Esophagus muscularis mucosa (tissue), 4 donors: ENCODE data around the gene YY1. TPM values are rescaled to one million over a fixed set of nuclear protein-coding genes. Genes with fewer than 3 reads are reported as not detected.
"Not testable (repeated sequence)": the region's sequence is repeated elsewhere in the genome, so short reads cannot be mapped to it uniquely, and the experiment has no call there.

ENCODE experiments used
- DNase-seq: peaks from one replicate; pipeline ENCODE4 v3.0.0-alpha.2; 2017; ENCODE audit errors: extremely low spot score
- H3K27ac ChIP-seq, 4 donors: fragments of 200-600 bp; sonication (generic); replicated peaks in 1 of 4; 1 replicate in 3 of 4; 2 replicates in 1 of 4; pipeline ENCODE4 v1.5.1; 2016 to 2019; ENCODE audit warnings: mild to moderate bottlenecking in 1 of 4
- H3K27me3 ChIP-seq, 4 donors: fragments of 200-600 bp; sonication (generic); one replicate each; pipeline versions ENCODE4 v1.5.1 to v1.6.0; 2016 to 2019
- H3K36me3 ChIP-seq, 4 donors: fragments of 200-600 bp; sonication (generic); one replicate each; pipeline ENCODE4 v1.5.1; 2016 to 2019
- H3K4me1 ChIP-seq, 4 donors: fragments of 200-600 bp; sonication (generic); one replicate each; pipeline ENCODE4 v1.5.1; 2016 to 2019
- H3K4me3 ChIP-seq, 4 donors: fragments of 200-600 bp; sonication (generic); 1 replicate in 2 of 4; 2 replicates in 2 of 4; pipeline ENCODE4 v1.5.1; 2016 to 2019; ENCODE audit warnings: mild to moderate bottlenecking in 4 of 4, moderate library complexity in 1 of 4
- H3K9me3 ChIP-seq, 4 donors: fragments of 200-600 bp; sonication (generic); 1 replicate in 3 of 4; 2 replicates in 1 of 4; pipeline ENCODE4 v1.5.1; 2016 to 2019
- EP300 ChIP-seq: sonication (generic); formaldehyde crosslinking; IDR thresholded peaks from one replicate; pipeline ENCODE4 v1.6.1; 2017; ENCODE audit warnings: antibody characterized with exemption
- POLR2A ChIP-seq: fragments of 450-650 bp; IDR thresholded peaks from one replicate; pipeline ENCODE4 v1.6.1; 2017; ENCODE audit warnings: antibody characterized with exemption, moderate library complexity, mild to moderate bottlenecking, low read depth
- POLR2AphosphoS5 ChIP-seq, 2 donors: sonication (generic); formaldehyde crosslinking; IDR thresholded peaks; one replicate each; pipeline ENCODE4 v1.6.1; 2017; ENCODE audit warnings: antibody characterized with exemption in 2 of 2
- whole genome bisulfite sequencing: methylation state at CpG from one replicate; pipeline ENCODE4 v1.1.5; 2018; 5-methylcytosine and 5-hydroxymethylcytosine counted together
- intact Hi-C: fragments of 100-400 bp; cut with DNase I; formaldehyde crosslinking; loops from one replicate; pipeline ENCODE4 v1.15.1; 2023
- total RNA-seq, 4 donors: library from RNA; depleted of rRNA; stranded (reverse); fragments of >200 nt; gene quantifications; one replicate each; pipeline versions ENCODE4 v1.1.0 to v1.2.1, GENCODE V29; 2016
- TF ChIP-seq, protein P1 (sequence below), 3 experiments: fragments of 200-600 bp in 2 of 3; fragments of 450-650 bp in 1 of 3; sonication (generic) in 2 of 3; IDR thresholded peaks; one replicate each; pipeline ENCODE4 v1.5.1; 2017 to 2019; ENCODE audit warnings: antibody characterized with exemption in 3 of 3, mild to moderate bottlenecking in 2 of 3, moderate library complexity in 1 of 3

The YY1 gene
- total RNA-seq, 4 donors from 2014 or later = 54.8 to 83.4 (median 62.7) TPM

DNA sequence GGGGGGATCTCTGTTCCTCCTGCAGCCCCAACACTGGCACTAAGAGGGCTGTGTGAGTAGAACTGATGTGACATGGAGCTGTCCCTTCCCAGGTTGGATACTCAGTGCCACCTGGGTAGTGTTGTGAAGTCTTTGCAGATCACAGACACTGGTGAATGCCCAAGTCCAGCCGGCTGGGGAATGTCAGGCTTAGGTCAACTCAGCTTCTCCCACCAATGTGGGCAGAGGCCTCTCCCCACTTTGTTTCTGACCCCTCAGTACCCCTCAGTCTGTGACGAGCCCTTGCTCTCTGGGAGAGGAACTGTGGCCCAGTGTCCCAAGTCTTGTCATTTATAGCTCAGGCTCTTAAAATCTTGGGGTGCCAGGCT, 56.0 kb downstream of the YY1 start:
- Histone ChIP-seq H3K36me3 (peaks cover 13 to 44% (median 35%) of the 10 kb centered on the region in 4 donors), H3K4me3 (no peak overlapping the region), H3K9me3 (no peaks in the 10 kb centered on the region), H3K27me3 (no peaks in the 10 kb centered on the region), H3K4me1 (peaks cover 30 to 70% (median 57%) of the 10 kb centered on the region in 4 donors), H3K27ac (peak overlapping the region in 3 of 4 donors; percentile 8 to 41 (median 27))
- TF ChIP-seq, protein P1, sequence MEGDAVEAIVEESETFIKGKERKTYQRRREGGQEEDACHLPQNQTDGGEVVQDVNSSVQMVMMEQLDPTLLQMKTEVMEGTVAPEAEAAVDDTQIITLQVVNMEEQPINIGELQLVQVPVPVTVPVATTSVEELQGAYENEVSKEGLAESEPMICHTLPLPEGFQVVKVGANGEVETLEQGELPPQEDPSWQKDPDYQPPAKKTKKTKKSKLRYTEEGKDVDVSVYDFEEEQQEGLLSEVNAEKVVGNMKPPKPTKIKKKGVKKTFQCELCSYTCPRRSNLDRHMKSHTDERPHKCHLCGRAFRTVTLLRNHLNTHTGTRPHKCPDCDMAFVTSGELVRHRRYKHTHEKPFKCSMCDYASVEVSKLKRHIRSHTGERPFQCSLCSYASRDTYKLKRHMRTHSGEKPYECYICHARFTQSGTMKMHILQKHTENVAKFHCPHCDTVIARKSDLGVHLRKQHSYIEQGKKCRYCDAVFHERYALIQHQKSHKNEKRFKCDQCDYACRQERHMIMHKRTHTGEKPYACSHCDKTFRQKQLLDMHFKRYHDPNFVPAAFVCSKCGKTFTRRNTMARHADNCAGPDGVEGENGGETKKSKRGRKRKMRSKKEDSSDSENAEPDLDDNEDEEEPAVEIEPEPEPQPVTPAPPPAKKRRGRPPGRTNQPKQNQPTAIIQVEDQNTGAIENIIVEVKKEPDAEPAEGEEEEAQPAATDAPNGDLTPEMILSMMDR (IDR thresholded peaks at IDR 0.05) = no peak
- TF ChIP-seq POLR2AphosphoS5 (IDR thresholded peaks at IDR 0.05) (no peak), EP300 (no peak), POLR2A (no peak)
- no peak for DNase-seq
- WGBS = 100% methylated on average over 1 of the region's 2 CpGs
- intact Hi-C loops = no loop called here

DNA sequence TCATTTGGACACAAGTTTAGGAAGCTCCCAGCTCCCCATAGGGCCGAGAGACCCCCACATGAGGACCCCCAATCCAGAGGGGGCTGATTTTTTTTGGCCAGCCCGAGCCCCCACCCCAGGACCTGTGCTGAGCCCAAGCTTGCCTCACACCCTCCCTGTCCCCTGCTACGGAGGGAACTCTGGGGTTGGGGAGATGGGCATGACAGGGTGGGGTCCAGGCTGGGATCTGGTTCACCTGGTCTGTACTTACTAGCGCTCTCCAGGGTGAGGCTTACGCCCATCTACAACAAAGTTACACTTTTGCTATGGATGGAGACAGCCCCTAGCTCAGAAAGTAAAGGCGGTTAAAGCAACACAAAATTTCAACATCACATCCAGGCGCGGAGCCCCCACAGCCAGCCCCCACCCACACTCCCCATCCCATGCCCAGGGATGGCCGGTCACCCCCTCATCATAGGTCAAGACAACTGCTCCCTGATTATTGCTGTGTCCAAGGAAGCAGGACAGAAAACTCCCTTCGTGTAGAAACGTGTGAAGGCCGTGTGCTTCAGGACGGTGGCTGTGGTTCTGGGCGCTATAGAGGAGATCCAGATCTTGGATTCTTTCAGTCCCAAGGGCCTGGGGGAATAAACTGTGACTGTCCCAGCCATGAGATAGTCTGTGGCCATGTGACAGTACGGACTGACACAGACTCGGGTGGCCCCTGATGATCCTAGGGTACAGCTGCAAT, 56.6 kb downstream of the YY1 start:
- no peak overlapping the region for H3K4me3 ChIP-seq
- H3K27me3 ChIP-seq = no peaks in the 10 kb centered on the region
- DNase-seq = no peak
- intact Hi-C loops = no loop called here
- TF ChIP-seq, protein P1 (IDR thresholded peaks at IDR 0.05) = no peak
- TF ChIP-seq EP300 (no peak), POLR2AphosphoS5 (IDR thresholded peaks at IDR 0.05) (no peak), POLR2A (no peak)
- peaks cover 24 to 68% (median 52%) of the 10 kb centered on the region in 4 donors for H3K4me1 ChIP-seq
- 85% methylated on average over 9 of the region's 16 CpGs for WGBS
- peaks cover 13 to 42% (median 33%) of the 10 kb centered on the region in 4 donors for H3K36me3 ChIP-seq
- H3K9me3 ChIP-seq = no peaks in the 10 kb centered on the region
- H3K27ac ChIP-seq = peak overlapping the region in 3 of 4 donors; percentile 8 to 27 (median 17)

DNA sequence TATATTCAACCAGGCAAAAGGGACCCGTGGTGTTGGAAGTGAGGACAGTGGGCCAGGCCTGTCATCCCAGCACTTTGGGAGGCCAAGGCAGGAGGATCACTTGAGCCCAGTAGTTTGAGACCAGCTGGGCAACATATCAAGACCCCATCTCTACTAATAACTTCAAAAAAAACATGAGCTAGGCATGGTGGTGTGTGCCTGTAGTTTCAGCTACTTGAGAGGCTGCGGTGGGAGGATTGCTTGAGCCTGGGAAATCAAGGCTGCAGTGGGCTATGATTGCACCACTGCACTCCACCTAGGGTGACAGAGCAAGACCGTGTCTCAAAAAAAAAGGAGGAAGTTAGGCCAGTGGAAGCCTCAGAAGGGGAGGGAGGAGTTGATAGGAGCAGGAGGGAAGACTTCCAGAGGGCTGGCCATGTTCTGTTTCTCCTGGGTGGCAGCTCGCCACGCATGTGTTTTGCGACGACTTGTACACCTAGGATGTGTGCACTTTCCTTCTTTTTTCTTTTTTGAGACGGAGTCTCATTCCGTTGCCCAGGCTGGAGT, 57.2 kb downstream of the YY1 start:
- H3K4me3 ChIP-seq = no peak overlapping the region
- no peaks in the 10 kb centered on the region for H3K27me3 ChIP-seq
- no peak for DNase-seq
- H3K4me1 ChIP-seq = peaks cover 24 to 64% (median 47%) of the 10 kb centered on the region in 4 donors
- H3K27ac ChIP-seq = peak overlapping the region in 3 of 4 donors; percentile 81 to 84 (median 83)
- TF ChIP-seq, protein P1 (IDR thresholded peaks at IDR 0.05) = no peak
- no peak for TF ChIP-seq EP300
- no peaks in the 10 kb centered on the region for H3K9me3 ChIP-seq
- intact Hi-C loops = no loop called here
- WGBS = 81% methylated on average over 9 of the region's 9 CpGs
- peaks cover 13 to 36% (median 26%) of the 10 kb centered on the region in 4 donors for H3K36me3 ChIP-seq

DNA sequence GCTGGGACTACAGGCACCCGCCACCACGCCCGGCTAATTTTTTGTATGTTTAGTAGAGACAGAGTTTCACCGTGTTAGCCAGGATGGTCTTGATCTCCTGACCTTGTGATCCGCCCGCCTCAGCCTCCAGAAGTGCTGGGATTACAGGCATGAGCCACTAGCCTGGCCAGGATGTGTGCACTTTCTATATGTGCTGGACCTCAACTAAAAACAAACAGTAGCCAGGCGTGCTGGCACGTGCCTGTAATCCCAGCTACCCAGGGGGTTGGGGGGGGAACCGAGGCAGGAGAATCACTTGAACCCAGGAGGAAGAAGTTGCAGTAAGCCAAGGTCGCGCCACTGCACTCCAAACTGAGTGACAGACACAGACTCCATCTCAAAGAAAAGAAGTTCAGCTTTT, 57.8 kb downstream of the YY1 start:
- H3K27me3 ChIP-seq, DNase-seq, intact Hi-C loops, H3K9me3 ChIP-seq: not testable (repeated sequence)
- peak overlapping the region; percentile 74 to 84 (median 82) for H3K27ac ChIP-seq
- 75% methylated on average over 11 of the region's 11 CpGs for WGBS
- peaks cover 13 to 31% (median 21%) of the 10 kb centered on the region in 4 donors for H3K36me3 ChIP-seq
- H3K4me3 ChIP-seq = peak overlapping the region in 2 of 4 donors; percentile 36 to 38
- peaks cover 24 to 64% (median 47%) of the 10 kb centered on the region in 4 donors for H3K4me1 ChIP-seq
